SIG-M5 treated with dmso at 0.1 percent for 504 hours (cell line): ENCODE measurements around the gene MAP4K1.
"Not testable (repeated sequence)": the region's sequence is repeated elsewhere in the genome, so short reads cannot be mapped to it uniquely, and the experiment has no call there.

Experiments
- DNase-seq: peaks from one replicate; lab custom pipeline; 2025; ENCODE audit not compliant: unreplicated experiment; lab: John Stamatoyannopoulos, UW

The MAP4K1 gene

DNA sequence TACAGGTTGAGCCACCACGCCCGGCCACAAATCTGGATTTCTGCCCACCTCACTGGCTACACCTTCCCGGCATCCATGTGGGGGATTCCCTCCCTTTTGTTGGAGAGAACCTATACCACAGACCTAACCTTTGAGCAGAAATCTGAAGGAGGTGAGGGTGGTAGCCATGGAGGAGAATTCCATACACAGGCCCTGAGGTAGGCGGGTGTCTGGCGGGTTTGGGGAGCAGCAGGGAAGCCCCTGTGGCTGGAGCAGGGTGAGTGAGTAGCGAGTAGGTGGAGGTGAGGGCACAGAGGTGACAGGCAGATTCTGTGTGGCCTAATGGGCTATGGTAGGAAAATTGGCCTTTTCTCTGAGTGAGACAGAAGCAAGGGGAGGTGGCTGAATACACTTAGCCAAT, 11.8 kb upstream of the MAP4K1 start:
- no peak for DNase-seq

GRCh38 chr19:38626401-38626800, 8.6 kb upstream of the MAP4K1 start:
- no peak for DNase-seq

DNA sequence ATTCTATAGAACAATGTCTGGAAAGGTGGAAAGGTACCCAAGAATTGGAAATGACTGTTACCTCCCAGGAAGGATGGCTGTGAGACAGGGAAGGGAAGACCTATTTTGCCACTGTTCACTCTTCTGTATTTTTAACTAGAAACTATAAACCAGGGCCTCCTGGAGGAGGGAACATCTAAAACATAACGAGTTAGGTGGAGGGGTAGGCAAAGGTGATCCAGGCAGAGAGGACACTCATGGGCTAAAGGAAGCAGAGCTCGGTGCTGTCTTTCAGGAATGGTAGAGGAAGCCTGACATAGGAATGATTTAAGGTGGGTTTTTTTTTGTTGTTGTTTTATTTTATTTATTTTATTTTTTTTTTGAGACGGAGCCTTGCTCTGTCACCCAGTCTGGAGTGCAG, 7.1 kb upstream of the MAP4K1 start:
- no peak for DNase-seq

- DNase-seq, result no peak
These were observed 1.8 kb upstream of the MAP4K1 start for GRCh38 chr19:38619361-38620174.

GRCh38 chr19:38618590-38619360, 1.0 kb upstream of the MAP4K1 start, which contains the start of gene EIF3K:
EIF3K (plus strand) TSS chr19:38619188; CDS start chr19:38619269, 81 bp downstream.
- peak; percentile 97 for DNase-seq

- DNase-seq, result no peak
These were observed 430 bp downstream of the MAP4K1 start for GRCh38 chr19:38617283-38617763.

- no peak for DNase-seq
These were observed 1.5 kb downstream of the MAP4K1 start for GRCh38 chr19:38616265-38616664.

DNA sequence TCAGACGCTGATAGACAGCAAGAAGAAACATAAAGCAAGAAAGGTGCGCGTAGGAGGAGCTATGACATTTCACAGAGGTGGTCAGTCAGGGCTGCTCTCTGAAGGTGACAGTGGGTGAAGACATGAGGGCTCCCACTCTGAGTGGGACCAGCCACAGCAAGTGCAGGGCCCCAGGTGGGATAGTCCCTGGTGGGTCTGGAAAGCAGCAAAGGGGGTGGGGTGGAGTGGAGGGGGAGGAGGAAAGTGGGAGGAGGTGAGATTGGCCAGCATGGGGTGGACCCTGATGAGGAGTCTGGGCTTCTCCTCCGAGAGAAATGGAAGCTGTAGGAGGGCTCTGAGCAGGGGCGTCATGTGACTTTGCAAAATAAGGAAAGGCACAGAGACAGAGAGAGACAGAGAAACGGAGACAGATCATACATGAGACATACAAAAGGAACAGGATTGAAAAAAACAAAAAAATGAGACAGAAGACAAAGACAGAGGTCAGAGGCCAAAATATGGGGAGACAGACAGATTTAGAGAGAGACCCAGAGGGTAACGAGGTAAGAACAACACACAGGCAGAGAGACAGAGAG, 2.7 kb downstream of the MAP4K1 start:
- no peak for DNase-seq

DNA sequence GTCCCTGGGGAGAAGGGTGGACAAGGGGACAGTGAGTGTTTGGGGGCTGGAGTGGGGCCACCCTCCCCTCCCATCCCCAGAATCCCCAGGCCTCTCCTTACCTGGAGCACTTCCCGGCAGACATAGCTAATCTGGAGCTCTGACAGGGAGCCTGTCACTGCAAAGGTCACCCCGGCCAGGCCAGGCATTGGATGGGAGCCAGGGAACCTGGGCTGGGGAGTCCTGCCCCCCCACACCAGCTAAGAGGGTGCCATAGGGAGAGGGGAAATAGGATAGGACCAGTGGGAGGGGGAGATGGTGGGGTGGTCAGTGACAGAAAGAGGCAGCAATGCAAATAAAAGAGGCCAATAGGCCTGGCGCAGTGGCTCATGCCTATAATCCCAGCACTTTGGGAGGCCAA, 3.5 kb downstream of the MAP4K1 start:
- DNase-seq, result no peak

- no peak for DNase-seq
These were observed 11.6 kb downstream of the MAP4K1 start for GRCh38 chr19:38606131-38606530.

DNA sequence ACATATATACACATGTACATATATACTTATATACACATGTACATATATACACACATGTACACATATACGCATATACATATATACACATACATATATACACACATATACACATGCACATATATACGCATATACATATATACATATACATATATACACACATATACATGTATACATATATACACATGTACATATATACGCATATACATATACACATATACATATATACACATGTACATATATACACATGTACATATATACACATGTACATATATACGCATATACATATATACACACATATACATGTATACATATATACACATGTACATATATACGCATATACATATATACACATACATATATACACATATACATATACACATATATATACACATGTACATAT, 14.9 kb downstream of the MAP4K1 start:
- not testable (repeated sequence) for DNase-seq

DNA sequence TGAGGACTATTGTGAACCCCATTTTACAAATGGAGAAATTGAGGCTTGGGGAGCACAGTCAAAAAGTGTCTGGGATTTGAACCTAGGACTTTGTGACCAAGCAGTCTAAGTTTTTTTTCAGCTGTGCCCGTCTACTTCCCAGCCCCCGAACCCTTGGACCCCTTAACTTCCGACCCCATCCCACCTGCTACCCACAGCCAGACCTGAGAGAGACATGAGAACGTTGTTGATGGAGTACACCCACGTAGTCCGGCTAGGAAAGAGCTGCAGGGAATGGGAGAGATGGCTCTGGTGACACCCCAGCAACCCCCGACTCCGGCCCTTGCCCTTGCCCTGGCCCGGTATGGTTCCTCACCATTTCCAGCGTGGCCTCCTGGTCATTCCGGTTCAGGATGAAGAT, 18.0 kb downstream of the MAP4K1 start:
- no peak for DNase-seq

GRCh38 chr19:38597075-38597474, 20.7 kb downstream of the MAP4K1 start:
- DNase-seq, result no peak

GRCh38 chr19:38596057-38596981, 21.4 kb downstream of the MAP4K1 start:
- DNase-seq, result no peak

- DNase-seq, result no peak
These were observed 24.8 kb downstream of the MAP4K1 start for GRCh38 chr19:38592940-38593339.

DNA sequence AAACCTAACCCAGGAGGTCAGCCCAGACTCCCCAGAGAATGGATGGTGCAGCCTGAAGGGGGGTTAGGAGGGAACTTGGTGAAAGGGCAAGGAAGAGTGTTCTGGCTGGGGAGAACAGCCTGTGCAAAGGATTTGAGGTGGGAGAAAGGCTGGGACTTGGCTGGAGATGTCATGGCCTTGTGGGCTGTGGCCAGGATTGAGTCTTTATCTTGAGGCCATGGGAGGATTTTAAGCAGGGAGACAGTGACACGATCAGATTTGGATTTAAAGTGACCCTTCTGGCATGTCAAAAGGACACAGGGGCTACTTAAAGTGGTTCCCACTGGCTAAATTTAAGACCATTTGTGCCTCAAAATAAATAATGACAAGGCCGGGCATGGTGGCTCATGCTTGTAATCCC, 29.7 kb downstream of the MAP4K1 start:
- DNase-seq, result no peak

DNA sequence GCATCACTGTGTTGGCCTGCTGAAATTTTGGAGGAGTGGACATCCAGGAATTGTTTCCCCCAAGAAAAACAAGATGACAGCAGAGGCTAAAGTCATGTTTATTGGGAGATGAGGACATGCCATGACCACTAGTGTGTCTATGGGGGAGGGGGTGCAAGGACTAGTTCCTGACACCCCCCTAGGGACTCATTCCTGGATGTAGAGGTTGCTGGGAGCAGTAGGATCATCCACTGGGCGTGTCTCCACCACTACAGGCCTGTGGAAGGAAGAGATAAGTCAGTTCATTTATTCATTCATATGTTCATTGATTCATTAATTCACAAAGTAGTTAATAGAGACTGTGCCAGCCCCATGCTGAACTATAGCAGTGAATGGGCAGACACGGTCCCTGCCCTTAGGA, 30.2 kb downstream of the MAP4K1 start:
- no peak for DNase-seq

DNA sequence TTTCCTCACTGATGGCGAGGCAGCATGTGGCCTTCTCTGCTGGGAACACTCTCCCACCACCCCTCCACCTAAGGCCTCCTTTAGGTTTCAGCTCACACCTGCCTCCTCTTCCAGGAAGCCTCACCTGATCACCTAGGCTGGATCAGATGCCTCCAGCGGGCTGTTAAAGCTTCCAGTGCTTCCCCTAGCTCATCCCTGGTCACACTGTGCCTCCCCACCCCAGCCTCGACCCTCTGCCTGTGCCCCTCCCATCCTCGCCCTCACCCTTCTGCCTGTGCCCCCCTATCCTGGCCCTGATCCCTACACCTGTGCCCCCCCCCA, 33.8 kb downstream of the MAP4K1 start:
- DNase-seq, result no peak

- peak; percentile 52 for DNase-seq
These were observed 34.4 kb downstream of the MAP4K1 start for GRCh38 chr19:38583219-38583984.

DNA sequence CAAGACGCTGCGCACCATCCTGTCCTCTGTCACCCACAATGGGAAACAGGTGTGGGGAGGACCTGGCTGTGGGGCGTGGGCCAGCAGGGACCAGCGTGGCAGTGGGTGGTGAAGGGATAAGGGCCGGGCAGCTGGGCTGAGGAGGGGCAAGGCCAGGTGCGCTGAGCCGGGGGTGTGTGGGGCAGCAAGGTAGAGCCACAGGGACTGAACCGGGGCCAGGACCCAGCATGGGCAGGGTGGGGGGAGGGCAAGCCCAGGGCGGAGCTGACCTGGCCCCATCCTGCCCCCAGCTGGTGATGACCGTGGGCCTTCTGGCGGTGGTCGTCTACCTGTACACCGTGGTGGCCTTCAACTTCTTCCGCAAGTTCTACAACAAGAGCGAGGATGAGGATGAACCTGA, 37.7 kb downstream of the MAP4K1 start:
- DNase-seq, result no peak
